Stimulated activated CD4-positive, alpha-beta T cell treated with anti-CD3 and anti-CD28 coated beads, Interleukin-2, amount 100 ng/mL, for 24 hours (primary cell): ENCODE measurements around the gene SORBS2.

Experiments
- DNase-seq, 2 donors: peaks; one replicate each; pipeline ENCODE4 v3.0.0-alpha.2; 2020

Gene SORBS2

GRCh38 chr4:185666156-185666555, 145.8 kb downstream of the SORBS2 start:
- DNase-seq = no peak

GRCh38 chr4:185665655-185666054, 146.3 kb downstream of the SORBS2 start:
- DNase-seq = no peak

- no peak for DNase-seq
These were observed 147.5 kb downstream of the SORBS2 start for GRCh38 chr4:185664481-185664880.

- no peak for DNase-seq
These were observed 149.8 kb downstream of the SORBS2 start for GRCh38 chr4:185662030-185662778.

- DNase-seq = no peak
These were observed 151.7 kb downstream of the SORBS2 start for GRCh38 chr4:185660340-185660739.

- DNase-seq = no peak
These were observed 154.3 kb downstream of the SORBS2 start for GRCh38 chr4:185657699-185658098.

GRCh38 chr4:185657183-185657582, 154.8 kb downstream of the SORBS2 start:
- DNase-seq = no peak

GRCh38 chr4:185656467-185656931, 155.5 kb downstream of the SORBS2 start:
- DNase-seq = no peak

- DNase-seq = no peak
These were observed 156.9 kb downstream of the SORBS2 start for GRCh38 chr4:185654965-185655554.

GRCh38 chr4:185654311-185654710, 157.7 kb downstream of the SORBS2 start:
- DNase-seq = no peak

GRCh38 chr4:185651851-185652250, 160.1 kb downstream of the SORBS2 start:
- no peak for DNase-seq

- no peak for DNase-seq
These were observed 160.8 kb downstream of the SORBS2 start for GRCh38 chr4:185651137-185651677.

GRCh38 chr4:185648631-185649030, 163.4 kb downstream of the SORBS2 start:
- DNase-seq = no peak

GRCh38 chr4:185645403-185645802, 166.6 kb downstream of the SORBS2 start:
- no peak for DNase-seq

- no peak for DNase-seq
These were observed 167.6 kb downstream of the SORBS2 start for GRCh38 chr4:185644408-185644807.

GRCh38 chr4:185642907-185643306, 169.1 kb downstream of the SORBS2 start:
- DNase-seq = no peak

- no peak for DNase-seq
These were observed 171.0 kb downstream of the SORBS2 start for GRCh38 chr4:185640811-185641675.

- no peak for DNase-seq
These were observed 173.3 kb downstream of the SORBS2 start for GRCh38 chr4:185638548-185639301.

GRCh38 chr4:185638093-185638492, 173.9 kb downstream of the SORBS2 start:
- DNase-seq = no peak

- no peak for DNase-seq
These were observed 174.7 kb downstream of the SORBS2 start for GRCh38 chr4:185637163-185637875.

GRCh38 chr4:185634066-185634652, 177.8 kb downstream of the SORBS2 start:
- no peak for DNase-seq
